GM10847 (cell line): ENCODE results near the gene MYH13.

Experiments used
- POLR2A ChIP-seq: IDR thresholded peaks from 2 replicates; pipeline ENCODE4 v1.6.1; 2011; ENCODE audit not compliant: insufficient read length; ENCODE audit errors: extremely low read depth

Gene MYH13

GRCh38 chr17:10372906-10373305 lies at the start of gene MYH13:
Gene MYH13, minus strand, starts transcription at chr17:10373006. Its CDS starts 8,476 bp downstream, at chr17:10364530.
- TF ChIP-seq POLR2A = no peak

GRCh38 chr17:10421900-10422542 lies 49.2 kb upstream of the MYH13 start, which contains the start of gene MYH8:
Gene MYH8, minus strand, starts transcription at chr17:10421950. Its CDS starts 1,723 bp downstream, at chr17:10420227.
- no peak for TF ChIP-seq POLR2A

GRCh38 chr17:10421211-10421610 lies 48.4 kb upstream of the MYH13 start:
- TF ChIP-seq POLR2A = no peak

GRCh38 chr17:10420811-10421210 lies 48.0 kb upstream of the MYH13 start:
- no peak for TF ChIP-seq POLR2A

GRCh38 chr17:10417431-10417830 lies 44.6 kb upstream of the MYH13 start:
- no peak for TF ChIP-seq POLR2A

- no peak for TF ChIP-seq POLR2A
Observed at GRCh38 chr17:10415161-10415560, 42.4 kb upstream of the MYH13 start.

- TF ChIP-seq POLR2A = no peak
Observed at GRCh38 chr17:10403589-10403988, 30.8 kb upstream of the MYH13 start.

GRCh38 chr17:10398352-10398751 lies 25.5 kb upstream of the MYH13 start:
- no peak for TF ChIP-seq POLR2A

GRCh38 chr17:10396524-10397163 lies 23.8 kb upstream of the MYH13 start:
- no peak for TF ChIP-seq POLR2A

GRCh38 chr17:10394201-10394887 lies 21.5 kb upstream of the MYH13 start:
- TF ChIP-seq POLR2A = no peak

- no peak for TF ChIP-seq POLR2A
Observed at GRCh38 chr17:10392880-10393279, 20.1 kb upstream of the MYH13 start.

- TF ChIP-seq POLR2A = no peak
Observed at GRCh38 chr17:10385871-10386270, 13.1 kb upstream of the MYH13 start.

- no peak for TF ChIP-seq POLR2A
Observed at GRCh38 chr17:10384175-10384574, 11.4 kb upstream of the MYH13 start.

GRCh38 chr17:10380631-10381408 lies 8.0 kb upstream of the MYH13 start:
- no peak for TF ChIP-seq POLR2A

GRCh38 chr17:10370016-10370608 lies 2.7 kb downstream of the MYH13 start:
- TF ChIP-seq POLR2A = no peak

- TF ChIP-seq POLR2A = no peak
Observed at GRCh38 chr17:10369239-10369638, 3.6 kb downstream of the MYH13 start.

GRCh38 chr17:10368561-10368960 lies 4.2 kb downstream of the MYH13 start:
- TF ChIP-seq POLR2A = no peak
